ENCODE measurements around the gene TMEM170B. TPM values are rescaled to one million over a fixed set of nuclear protein-coding genes. Genes with fewer than 3 reads are reported as not detected.

Gene TMEM170B
- total RNA-seq, 1 experiment from 2014 or later = 3.5 TPM

DNA sequence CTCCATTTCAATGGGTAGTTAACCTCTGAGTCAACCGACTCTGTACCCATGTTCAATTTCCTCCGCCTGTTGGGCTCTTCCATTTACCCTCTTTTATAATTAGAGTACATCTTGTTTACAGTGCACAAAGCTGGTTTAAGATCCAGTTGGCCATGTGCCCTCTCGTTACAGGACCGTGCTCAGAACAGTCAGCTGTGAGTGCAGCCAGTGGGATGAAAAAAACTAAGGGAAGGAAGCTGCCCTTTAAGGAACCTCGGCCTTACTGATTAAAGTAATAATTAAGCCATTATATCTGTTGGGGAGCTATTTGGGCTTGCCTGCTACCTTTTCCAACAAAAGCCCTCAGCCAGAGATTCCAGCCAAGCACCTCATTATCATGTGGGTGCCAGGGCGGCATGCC lies 68.8 kb downstream of the TMEM170B start:
- ATAC-seq = no peak
- no peak overlapping the region for H3K4me3 Mint-ChIP-seq
- ChIA-PET POLR2A (no interaction called here), CTCF (interaction anchor here (2.6 kb wide), 1 partner anchor 10 kb away, joined by 15 read pairs; no protein-coding TSS in a partner anchor)
- H3K27ac Mint-ChIP-seq = no peak overlapping the region
- H3K9me3 Mint-ChIP-seq = no peaks in the 10 kb centered on the region
- TF ChIP-seq, protein P1, sequence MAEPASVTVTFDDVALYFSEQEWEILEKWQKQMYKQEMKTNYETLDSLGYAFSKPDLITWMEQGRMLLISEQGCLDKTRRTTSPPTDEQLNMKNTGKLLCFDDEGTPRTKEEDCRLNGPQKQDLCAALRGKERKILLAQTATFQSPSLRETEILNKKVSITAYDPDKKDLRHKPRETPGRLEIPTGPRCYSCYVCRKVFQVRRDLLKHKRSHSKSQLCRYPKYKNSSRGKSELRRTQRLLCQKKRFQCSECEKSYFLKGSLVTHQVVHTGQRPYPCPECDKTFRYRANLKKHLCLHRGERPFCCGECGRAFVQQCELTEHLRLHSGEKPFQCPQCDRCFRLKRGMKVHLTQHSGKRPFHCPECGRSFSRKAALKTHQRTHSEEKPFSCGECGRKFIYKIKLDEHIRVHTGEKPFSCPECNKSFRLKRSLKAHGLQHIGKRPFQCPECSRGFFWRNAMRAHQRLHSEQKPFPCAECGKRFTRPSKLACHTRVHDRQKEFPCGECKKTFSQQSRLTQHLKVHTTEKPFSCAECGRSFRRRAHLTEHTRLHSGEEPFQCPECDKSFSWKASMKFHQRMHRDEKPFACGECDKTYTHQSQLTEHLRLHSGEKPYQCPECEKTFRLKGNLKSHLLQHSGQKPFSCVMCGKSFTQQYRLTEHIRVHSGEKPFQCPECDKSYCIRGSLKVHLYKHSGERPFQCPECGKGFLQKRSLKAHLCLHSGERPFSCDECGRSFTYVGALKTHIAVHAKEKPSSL (CRISPR knock-in tag; conservative IDR thresholded peaks at IDR 0.05) = no peak
- TF ChIP-seq NR2C2 (CRISPR knock-in tag; IDR thresholded peaks at IDR 0.05) = no peak
- no peak for TF ChIP-seq OVOL2 (CRISPR knock-in tag; IDR thresholded peaks at IDR 0.05; ENCODE audit: borderline replicate concordance)
- TF ChIP-seq ZNF219 (CRISPR knock-in tag; IDR thresholded peaks at IDR 0.05; ENCODE audit: borderline replicate concordance) = no peak
- TF ChIP-seq FOXP1 (CRISPR knock-in tag; IDR thresholded peaks at IDR 0.05; ENCODE audit: borderline replicate concordance) = no peak
- TF ChIP-seq TCF7 (CRISPR knock-in tag; IDR thresholded peaks at IDR 0.05; ENCODE audit: low read depth) = no peak
- no peak for TF ChIP-seq JUN (CRISPR knock-in tag; IDR thresholded peaks at IDR 0.05)
- TF ChIP-seq MYBL2 (CRISPR knock-in tag; IDR thresholded peaks at IDR 0.05) = no peak
- TF ChIP-seq ZNF121 (CRISPR knock-in tag; IDR thresholded peaks at IDR 0.05) = no peak
- TF ChIP-seq, protein P2, sequence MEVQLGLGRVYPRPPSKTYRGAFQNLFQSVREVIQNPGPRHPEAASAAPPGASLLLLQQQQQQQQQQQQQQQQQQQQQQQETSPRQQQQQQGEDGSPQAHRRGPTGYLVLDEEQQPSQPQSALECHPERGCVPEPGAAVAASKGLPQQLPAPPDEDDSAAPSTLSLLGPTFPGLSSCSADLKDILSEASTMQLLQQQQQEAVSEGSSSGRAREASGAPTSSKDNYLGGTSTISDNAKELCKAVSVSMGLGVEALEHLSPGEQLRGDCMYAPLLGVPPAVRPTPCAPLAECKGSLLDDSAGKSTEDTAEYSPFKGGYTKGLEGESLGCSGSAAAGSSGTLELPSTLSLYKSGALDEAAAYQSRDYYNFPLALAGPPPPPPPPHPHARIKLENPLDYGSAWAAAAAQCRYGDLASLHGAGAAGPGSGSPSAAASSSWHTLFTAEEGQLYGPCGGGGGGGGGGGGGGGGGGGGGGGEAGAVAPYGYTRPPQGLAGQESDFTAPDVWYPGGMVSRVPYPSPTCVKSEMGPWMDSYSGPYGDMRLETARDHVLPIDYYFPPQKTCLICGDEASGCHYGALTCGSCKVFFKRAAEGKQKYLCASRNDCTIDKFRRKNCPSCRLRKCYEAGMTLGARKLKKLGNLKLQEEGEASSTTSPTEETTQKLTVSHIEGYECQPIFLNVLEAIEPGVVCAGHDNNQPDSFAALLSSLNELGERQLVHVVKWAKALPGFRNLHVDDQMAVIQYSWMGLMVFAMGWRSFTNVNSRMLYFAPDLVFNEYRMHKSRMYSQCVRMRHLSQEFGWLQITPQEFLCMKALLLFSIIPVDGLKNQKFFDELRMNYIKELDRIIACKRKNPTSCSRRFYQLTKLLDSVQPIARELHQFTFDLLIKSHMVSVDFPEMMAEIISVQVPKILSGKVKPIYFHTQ (CRISPR knock-in tag; IDR thresholded peaks at IDR 0.05) = no peak
- TF ChIP-seq, protein P3, sequence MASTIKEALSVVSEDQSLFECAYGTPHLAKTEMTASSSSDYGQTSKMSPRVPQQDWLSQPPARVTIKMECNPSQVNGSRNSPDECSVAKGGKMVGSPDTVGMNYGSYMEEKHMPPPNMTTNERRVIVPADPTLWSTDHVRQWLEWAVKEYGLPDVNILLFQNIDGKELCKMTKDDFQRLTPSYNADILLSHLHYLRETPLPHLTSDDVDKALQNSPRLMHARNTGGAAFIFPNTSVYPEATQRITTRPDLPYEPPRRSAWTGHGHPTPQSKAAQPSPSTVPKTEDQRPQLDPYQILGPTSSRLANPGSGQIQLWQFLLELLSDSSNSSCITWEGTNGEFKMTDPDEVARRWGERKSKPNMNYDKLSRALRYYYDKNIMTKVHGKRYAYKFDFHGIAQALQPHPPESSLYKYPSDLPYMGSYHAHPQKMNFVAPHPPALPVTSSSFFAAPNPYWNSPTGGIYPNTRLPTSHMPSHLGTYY (CRISPR knock-in tag; IDR thresholded peaks at IDR 0.05) = no peak
- TF ChIP-seq NFE2L1 (CRISPR knock-in tag; IDR thresholded peaks at IDR 0.05) = no peak
- TF ChIP-seq, protein P4, sequence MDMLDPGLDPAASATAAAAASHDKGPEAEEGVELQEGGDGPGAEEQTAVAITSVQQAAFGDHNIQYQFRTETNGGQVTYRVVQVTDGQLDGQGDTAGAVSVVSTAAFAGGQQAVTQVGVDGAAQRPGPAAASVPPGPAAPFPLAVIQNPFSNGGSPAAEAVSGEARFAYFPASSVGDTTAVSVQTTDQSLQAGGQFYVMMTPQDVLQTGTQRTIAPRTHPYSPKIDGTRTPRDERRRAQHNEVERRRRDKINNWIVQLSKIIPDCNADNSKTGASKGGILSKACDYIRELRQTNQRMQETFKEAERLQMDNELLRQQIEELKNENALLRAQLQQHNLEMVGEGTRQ (CRISPR knock-in tag; IDR thresholded peaks at IDR 0.05) = no peak
- TF ChIP-seq SOX15 (CRISPR knock-in tag; IDR thresholded peaks at IDR 0.05) = no peak
- TF ChIP-seq, protein P5, sequence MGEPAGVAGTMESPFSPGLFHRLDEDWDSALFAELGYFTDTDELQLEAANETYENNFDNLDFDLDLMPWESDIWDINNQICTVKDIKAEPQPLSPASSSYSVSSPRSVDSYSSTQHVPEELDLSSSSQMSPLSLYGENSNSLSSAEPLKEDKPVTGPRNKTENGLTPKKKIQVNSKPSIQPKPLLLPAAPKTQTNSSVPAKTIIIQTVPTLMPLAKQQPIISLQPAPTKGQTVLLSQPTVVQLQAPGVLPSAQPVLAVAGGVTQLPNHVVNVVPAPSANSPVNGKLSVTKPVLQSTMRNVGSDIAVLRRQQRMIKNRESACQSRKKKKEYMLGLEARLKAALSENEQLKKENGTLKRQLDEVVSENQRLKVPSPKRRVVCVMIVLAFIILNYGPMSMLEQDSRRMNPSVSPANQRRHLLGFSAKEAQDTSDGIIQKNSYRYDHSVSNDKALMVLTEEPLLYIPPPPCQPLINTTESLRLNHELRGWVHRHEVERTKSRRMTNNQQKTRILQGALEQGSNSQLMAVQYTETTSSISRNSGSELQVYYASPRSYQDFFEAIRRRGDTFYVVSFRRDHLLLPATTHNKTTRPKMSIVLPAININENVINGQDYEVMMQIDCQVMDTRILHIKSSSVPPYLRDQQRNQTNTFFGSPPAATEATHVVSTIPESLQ (CRISPR knock-in tag; IDR thresholded peaks at IDR 0.05) = no peak
- TF ChIP-seq, protein P6, sequence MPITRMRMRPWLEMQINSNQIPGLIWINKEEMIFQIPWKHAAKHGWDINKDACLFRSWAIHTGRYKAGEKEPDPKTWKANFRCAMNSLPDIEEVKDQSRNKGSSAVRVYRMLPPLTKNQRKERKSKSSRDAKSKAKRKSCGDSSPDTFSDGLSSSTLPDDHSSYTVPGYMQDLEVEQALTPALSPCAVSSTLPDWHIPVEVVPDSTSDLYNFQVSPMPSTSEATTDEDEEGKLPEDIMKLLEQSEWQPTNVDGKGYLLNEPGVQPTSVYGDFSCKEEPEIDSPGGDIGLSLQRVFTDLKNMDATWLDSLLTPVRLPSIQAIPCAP (CRISPR knock-in tag; IDR thresholded peaks at IDR 0.05) = no peak
- no peak for TF ChIP-seq CBFB (CRISPR knock-in tag; IDR thresholded peaks at IDR 0.05; ENCODE audit: low read depth)
- TF ChIP-seq RELA (CRISPR knock-in tag; IDR thresholded peaks at IDR 0.05; ENCODE audit: borderline replicate concordance) = no peak
- peaks cover 45% of the 10 kb centered on the region for H3K4me1 Mint-ChIP-seq
- H3K36me3 Mint-ChIP-seq = no peaks in the 10 kb centered on the region
- no peak for DNase-seq (ENCODE audit: low spot score)
- H3K27me3 Mint-ChIP-seq (ENCODE audit: low read depth) = no peaks in the 10 kb centered on the region
